Measurements from ENCODE around the gene TEX51. TPM values are rescaled to one million over a fixed set of nuclear protein-coding genes. Genes with fewer than 3 reads are reported as not detected.

The TEX51 gene
- total RNA-seq, 4 donors from 2014 or later = not detected

- H3K27ac ChIP-seq (replicated peaks in 1 of 4) = no peak overlapping the region
- WGBS = 86% methylated on average over 8 of the region's 9 CpGs
- no peaks in the 10 kb centered on the region for H3K27me3 ChIP-seq
- TF ChIP-seq EP300 (IDR thresholded peaks at IDR 0.05) (no peak), POLR2AphosphoS5 (IDR thresholded peaks at IDR 0.05) (no peak)
- intact Hi-C loops (cut with DNase I) = no loop called here
- DNase-seq (ENCODE audit: extremely low spot score) = no peak
- no peaks in the 10 kb centered on the region for H3K9me3 ChIP-seq
- no peak overlapping the region for H3K4me3 ChIP-seq
- H3K4me1 ChIP-seq = no peaks in the 10 kb centered on the region
- H3K36me3 ChIP-seq = no peaks in the 10 kb centered on the region
Measured at GRCh38 chr2:126894585-126895182, 4.0 kb upstream of the TEX51 start.

GRCh38 chr2:126895336-126895735 lies 3.4 kb upstream of the TEX51 start:
- WGBS = 61% methylated on average over 4 of the region's 4 CpGs
- Histone ChIP-seq H3K4me1 (no peaks in the 10 kb centered on the region), H3K9me3 (no peaks in the 10 kb centered on the region), H3K36me3 (no peaks in the 10 kb centered on the region), H3K27me3 (no peaks in the 10 kb centered on the region), H3K27ac (replicated peaks in 1 of 4) (no peak overlapping the region), H3K4me3 (no peak overlapping the region)
- intact Hi-C loops (cut with DNase I) = no loop called here
- no peak for DNase-seq (ENCODE audit: extremely low spot score)
- TF ChIP-seq CTCF (IDR thresholded peaks at IDR 0.05) (no peak), POLR2AphosphoS5 (IDR thresholded peaks at IDR 0.05) (no peak), EP300 (IDR thresholded peaks at IDR 0.05) (no peak)

- Histone ChIP-seq H3K27ac (replicated peaks in 1 of 4) (no peak overlapping the region), H3K36me3 (no peaks in the 10 kb centered on the region), H3K4me1 (no peaks in the 10 kb centered on the region), H3K4me3 (no peak overlapping the region), H3K9me3 (no peaks in the 10 kb centered on the region), H3K27me3 (no peaks in the 10 kb centered on the region)
- intact Hi-C loops (cut with DNase I) = no loop called here
- TF ChIP-seq POLR2A (IDR thresholded peaks at IDR 0.05; ENCODE audit: low read depth) = no peak
- no peak for TF ChIP-seq CTCF (IDR thresholded peaks at IDR 0.05)
- TF ChIP-seq EP300 (IDR thresholded peaks at IDR 0.05) = no peak
- no peak for TF ChIP-seq POLR2AphosphoS5 (IDR thresholded peaks at IDR 0.05)
- no peak for DNase-seq (ENCODE audit: extremely low spot score)
- 83% methylated on average over 4 of the region's 4 CpGs for WGBS
Measured at GRCh38 chr2:126896471-126896870, 2.2 kb upstream of the TEX51 start.

- Histone ChIP-seq H3K27me3 (no peaks in the 10 kb centered on the region), H3K27ac (replicated peaks in 1 of 4) (no peak overlapping the region), H3K4me1 (no peaks in the 10 kb centered on the region), H3K36me3 (no peaks in the 10 kb centered on the region), H3K9me3 (peaks cover 0 to 10% (median 3%) of the 10 kb centered on the region in 4 donors), H3K4me3 (no peak overlapping the region)
- intact Hi-C loops (cut with DNase I) = no loop called here
- DNase-seq (ENCODE audit: extremely low spot score) = no peak
- WGBS = 85% methylated on average over 4 of the region's 4 CpGs
- TF ChIP-seq POLR2AphosphoS5 (IDR thresholded peaks at IDR 0.05) (no peak), CTCF (IDR thresholded peaks at IDR 0.05) (no peak), EP300 (IDR thresholded peaks at IDR 0.05) (no peak), POLR2A (IDR thresholded peaks at IDR 0.05; ENCODE audit: low read depth) (no peak)
Measured at GRCh38 chr2:126899616-126900185, 1.0 kb downstream of the TEX51 start.

GRCh38 chr2:126900646-126901319 lies 2.1 kb downstream of the TEX51 start:
- Histone ChIP-seq H3K36me3 (no peaks in the 10 kb centered on the region), H3K4me1 (no peaks in the 10 kb centered on the region), H3K27me3 (no peaks in the 10 kb centered on the region), H3K9me3 (peaks cover 0 to 11% (median 3%) of the 10 kb centered on the region in 4 donors), H3K4me3 (no peak overlapping the region), H3K27ac (replicated peaks in 1 of 4) (no peak overlapping the region)
- TF ChIP-seq EP300 (IDR thresholded peaks at IDR 0.05) (no peak), POLR2AphosphoS5 (IDR thresholded peaks at IDR 0.05) (no peak), POLR2A (IDR thresholded peaks at IDR 0.05; ENCODE audit: low read depth) (no peak), CTCF (IDR thresholded peaks at IDR 0.05) (no peak)
- DNase-seq (ENCODE audit: extremely low spot score) = no peak
- WGBS = 88% methylated on average over 9 of the region's 9 CpGs
- intact Hi-C loops (cut with DNase I) = no loop called here

Data from esophagus muscularis mucosa (tissue), 4 donors.